ENCODE data around the gene CASP10. TPM values are rescaled to one million over a fixed set of nuclear protein-coding genes. Genes with fewer than 3 reads are reported as not detected.
"Not testable (repeated sequence)": the region's sequence is repeated elsewhere in the genome, so short reads cannot be mapped to it uniquely, and the experiment has no call there.

The CASP10 gene
- total and polyA plus RNA-seq, 3 donors from 2014 or later: 2.4 to 10.4 (median 5.2) TPM

- H3K4me3 ChIP-seq: no peak overlapping the region
- no peak for TF ChIP-seq CTCF (IDR thresholded peaks at IDR 0.05)
- TF ChIP-seq POLR2A (IDR thresholded peaks at IDR 0.05): no peak
- H3K27ac ChIP-seq: no peak overlapping the region
- H3K4me1 ChIP-seq: no peaks in the 10 kb centered on the region
- DNase-seq: no peak
- intact Hi-C loops (cut with DNase I; ENCODE audit: low total_unique reads): no loop called here
- no peaks in the 10 kb centered on the region for H3K27me3 ChIP-seq
- no peaks in the 10 kb centered on the region for H3K36me3 ChIP-seq (ENCODE audit: low read depth, missing control alignments)
- no peaks in the 10 kb centered on the region for H3K9me3 ChIP-seq
- 81 to 92% methylated on average over 6 to 15 of the region's 15 CpGs for WGBS, 2 donors
These were observed 44.5 kb upstream of the CASP10 start for GRCh38 chr2:201138401-201138970.

GRCh38 chr2:201138986-201139781 is 43.8 kb upstream of the CASP10 start:
- H3K27me3 ChIP-seq; intact Hi-C loops (cut with DNase I; ENCODE audit: low total_unique reads); DNase-seq; H3K4me3 ChIP-seq; H3K27ac ChIP-seq; H3K36me3 ChIP-seq (ENCODE audit: low read depth, missing control alignments); H3K4me1 ChIP-seq; H3K9me3 ChIP-seq: not testable (repeated sequence)
- 52 to 70% methylated on average over 12 to 14 of the region's 14 CpGs for WGBS, 2 donors

- H3K4me3 ChIP-seq: no peak overlapping the region
These were observed 42.9 kb upstream of the CASP10 start for GRCh38 chr2:201139836-201140604.

GRCh38 chr2:201144101-201145051 is 38.6 kb upstream of the CASP10 start:
- TF ChIP-seq POLR2A (IDR thresholded peaks at IDR 0.05) (no peak), CTCF (IDR thresholded peaks at IDR 0.05) (no peak)
- intact Hi-C loops (cut with DNase I; ENCODE audit: low total_unique reads): no loop called here
- Histone ChIP-seq H3K27ac (no peak overlapping the region), H3K4me3 (no peak overlapping the region), H3K9me3 (no peaks in the 10 kb centered on the region), H3K36me3 (ENCODE audit: low read depth, missing control alignments) (no peaks in the 10 kb centered on the region), H3K4me1 (no peaks in the 10 kb centered on the region), H3K27me3 (no peaks in the 10 kb centered on the region)
- DNase-seq: no peak
- 86 to 88% methylated on average over 5 of the region's 5 CpGs for WGBS, 2 donors

More at GRCh38 chr2:201139836-201140604, 42.9 kb upstream of the CASP10 start:
- Histone ChIP-seq H3K9me3 (no peaks in the 10 kb centered on the region), H3K4me1 (no peaks in the 10 kb centered on the region), H3K36me3 (ENCODE audit: low read depth, missing control alignments) (no peaks in the 10 kb centered on the region), H3K27me3 (no peaks in the 10 kb centered on the region), H3K27ac (no peak overlapping the region)
- WGBS, 2 donors: 58 to 62% methylated on average over 25 to 34 of the region's 34 CpGs
- intact Hi-C loops (cut with DNase I; ENCODE audit: low total_unique reads): no loop called here
- TF ChIP-seq CTCF (IDR thresholded peaks at IDR 0.05): no peak
- no peak for TF ChIP-seq POLR2A (IDR thresholded peaks at IDR 0.05)
- no peak for DNase-seq
